ENCODE measurements around the gene KIF21B. TPM values are rescaled to one million over a fixed set of nuclear protein-coding genes. Genes with fewer than 3 reads are reported as not detected.

KIF21B gene
- total and polyA plus RNA-seq, 9 donors: 0.58 to 1.2 (median 0.95) TPM

DNA sequence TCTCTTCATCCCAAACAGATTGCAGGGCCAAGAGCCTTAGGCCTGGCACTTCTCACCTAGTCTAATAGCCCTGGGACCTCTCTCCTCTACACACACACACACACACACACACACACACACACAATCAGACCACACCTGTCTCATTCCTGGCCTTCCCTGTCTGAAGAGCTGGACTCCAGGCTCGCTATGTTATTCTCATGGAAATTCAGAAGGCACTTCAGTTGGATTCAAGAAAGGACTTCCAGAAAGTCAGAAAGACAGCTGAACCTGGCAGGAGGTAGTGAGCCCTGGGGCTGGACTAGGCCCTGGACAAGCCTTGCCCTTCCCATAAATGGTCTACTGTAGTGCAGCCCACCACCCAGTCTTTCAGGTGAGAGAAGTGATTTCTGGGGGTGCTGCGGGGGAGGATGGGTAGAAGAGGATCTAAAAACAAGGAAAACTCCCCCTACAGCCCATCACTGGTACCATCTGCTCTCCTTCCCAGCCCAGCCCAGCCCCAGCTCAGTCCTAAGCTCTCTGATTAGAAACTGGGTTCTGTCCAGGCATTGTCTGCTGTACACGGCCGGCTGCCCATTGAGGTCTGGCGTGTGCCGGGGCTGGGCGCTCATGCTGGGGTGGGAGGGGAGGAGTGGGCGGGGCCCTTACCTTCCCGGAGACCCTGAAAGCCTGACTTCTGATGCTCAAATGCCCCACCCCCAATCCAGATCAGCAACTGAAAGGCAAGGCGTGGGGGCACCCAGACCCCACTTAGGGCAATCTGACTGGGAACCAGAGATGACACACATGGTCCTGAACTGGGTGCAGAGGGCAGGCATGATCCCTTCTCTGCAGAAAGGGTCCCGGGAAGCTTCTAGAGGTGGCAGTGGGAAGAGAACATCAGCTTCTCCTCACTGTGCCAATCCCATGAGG is 2.5 kb downstream of the KIF21B start:
- Histone ChIP-seq H3K4me3 (ENCODE audit: low read length) (no peak overlapping the region), H3K9me3 (replicated peaks; ENCODE audit: control insufficient read depth, low read depth, low read length) (no peaks in the 10 kb centered on the region), H3K27ac (ENCODE audit: low read length) (no peak overlapping the region), H3K36me3 (ENCODE audit: control insufficient read depth, insufficient read depth, low read length) (no peaks in the 10 kb centered on the region), H3K27me3 (ENCODE audit: control insufficient read depth, insufficient read depth, low read length) (peaks cover 28% of the 10 kb centered on the region), H3K4me1 (ENCODE audit: control insufficient read depth, insufficient read depth, low read length) (peaks cover 58% of the 10 kb centered on the region)
- WGBS (ENCODE audit: insufficient coverage): 100% methylated on average over 1 of the region's 11 CpGs
- DNase-seq: no peak

DNA sequence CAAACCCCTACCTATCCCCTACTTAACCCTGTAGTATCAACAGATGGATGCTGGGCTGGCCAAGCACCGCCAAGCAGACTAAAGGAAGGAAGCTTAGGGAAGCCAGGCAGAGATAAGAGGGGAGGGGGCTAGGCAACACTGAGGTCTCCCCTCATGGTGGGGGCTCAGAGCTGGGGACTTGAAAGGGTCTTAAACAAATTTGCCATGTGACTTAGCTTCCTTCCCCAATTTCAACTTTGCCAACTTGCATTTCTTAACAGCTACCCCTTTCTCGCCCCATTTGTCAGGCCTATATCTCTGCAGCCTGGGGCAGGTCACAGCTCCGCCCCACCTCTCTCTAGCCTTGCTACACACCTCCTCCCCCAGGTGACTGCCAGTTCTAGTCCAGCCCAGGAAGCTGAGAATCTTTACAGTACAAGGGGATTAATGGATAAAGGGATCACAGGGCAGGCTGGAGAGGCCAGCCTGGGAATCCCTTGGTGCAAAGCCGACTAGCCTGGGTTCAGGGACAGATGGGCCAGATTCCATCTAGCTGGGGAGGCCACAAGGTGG is 3.4 kb downstream of the KIF21B start:
- H3K27me3 ChIP-seq (ENCODE audit: control insufficient read depth, insufficient read depth, low read length): peaks cover 30% of the 10 kb centered on the region
- H3K9me3 ChIP-seq (replicated peaks; ENCODE audit: control insufficient read depth, low read depth, low read length): no peaks in the 10 kb centered on the region
- H3K36me3 ChIP-seq (ENCODE audit: control insufficient read depth, insufficient read depth, low read length): no peaks in the 10 kb centered on the region
- H3K27ac ChIP-seq (ENCODE audit: low read length): peak overlapping the region; percentile 3
- DNase-seq: no peak
- peaks cover 59% of the 10 kb centered on the region for H3K4me1 ChIP-seq (ENCODE audit: control insufficient read depth, insufficient read depth, low read length)
- WGBS (ENCODE audit: insufficient coverage): 75% methylated on average over 2 of the region's 4 CpGs
- no peak overlapping the region for H3K4me3 ChIP-seq (ENCODE audit: low read length)

DNA sequence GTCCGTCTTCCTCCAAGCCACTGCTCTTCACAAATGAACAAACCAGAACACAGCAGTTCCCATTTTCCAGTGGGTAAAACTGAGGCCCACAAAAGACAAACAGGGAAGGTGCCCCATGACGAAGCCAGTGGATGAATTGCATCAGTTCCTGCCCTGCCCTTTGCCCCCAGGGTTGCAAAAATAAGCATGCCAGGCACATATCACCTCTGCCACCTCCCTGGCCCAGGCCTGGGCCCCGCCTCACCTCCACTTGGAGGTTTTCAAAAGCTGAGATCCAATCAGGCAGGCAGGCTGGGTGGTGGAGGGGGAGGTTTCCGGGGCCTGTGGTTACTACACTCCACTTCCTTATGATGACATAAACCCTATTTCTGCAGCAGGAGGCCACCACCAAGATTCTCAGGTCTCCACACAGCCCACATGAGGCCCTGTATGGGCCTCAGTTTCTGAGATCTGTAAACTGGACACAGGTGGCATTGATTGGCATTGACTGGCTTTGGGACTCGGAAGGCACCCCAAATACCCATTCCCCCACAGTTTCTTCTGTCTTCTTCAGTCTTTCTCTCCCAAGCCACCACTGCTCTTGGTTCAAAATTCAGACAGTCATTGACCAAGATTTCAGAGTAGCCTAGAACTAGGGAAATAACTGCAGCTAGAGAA is 4.1 kb downstream of the KIF21B start:
- H3K4me1 ChIP-seq (ENCODE audit: control insufficient read depth, insufficient read depth, low read length): peaks cover 60% of the 10 kb centered on the region
- no peak overlapping the region for H3K4me3 ChIP-seq (ENCODE audit: low read length)
- H3K36me3 ChIP-seq (ENCODE audit: control insufficient read depth, insufficient read depth, low read length): no peaks in the 10 kb centered on the region
- H3K27ac ChIP-seq (ENCODE audit: low read length): peak overlapping the region; percentile 3
- DNase-seq: peak; percentile 45
- peaks cover 32% of the 10 kb centered on the region for H3K27me3 ChIP-seq (ENCODE audit: control insufficient read depth, insufficient read depth, low read length)
- no peaks in the 10 kb centered on the region for H3K9me3 ChIP-seq (replicated peaks; ENCODE audit: control insufficient read depth, low read depth, low read length)
- 64% methylated on average over 2 of the region's 5 CpGs for WGBS (ENCODE audit: insufficient coverage)

DNA sequence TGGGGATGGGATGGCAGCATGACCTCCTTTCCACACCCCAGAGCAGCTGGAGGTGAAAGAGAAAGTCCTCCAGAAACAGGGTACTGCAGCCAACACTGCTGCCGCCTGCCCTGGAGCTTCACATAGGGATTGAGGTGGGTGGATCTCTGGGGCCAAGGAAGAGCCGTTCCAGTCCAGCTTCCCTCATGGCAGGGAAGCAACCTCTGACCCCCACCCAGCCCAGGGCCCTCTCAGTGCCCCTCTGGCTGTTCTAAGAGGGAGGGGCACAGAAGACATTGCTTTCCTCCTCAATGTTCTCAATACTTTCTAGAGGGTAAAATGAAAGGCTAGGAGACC is 5.7 kb downstream of the KIF21B start:
- Histone ChIP-seq H3K4me3 (ENCODE audit: low read length) (no peak overlapping the region), H3K27me3 (ENCODE audit: control insufficient read depth, insufficient read depth, low read length) (peaks cover 40% of the 10 kb centered on the region), H3K4me1 (ENCODE audit: control insufficient read depth, insufficient read depth, low read length) (peaks cover 59% of the 10 kb centered on the region), H3K27ac (ENCODE audit: low read length) (no peak overlapping the region), H3K9me3 (replicated peaks; ENCODE audit: control insufficient read depth, low read depth, low read length) (no peaks in the 10 kb centered on the region), H3K36me3 (ENCODE audit: control insufficient read depth, insufficient read depth, low read length) (no peaks in the 10 kb centered on the region)
- DNase-seq: no peak
- WGBS (ENCODE audit: insufficient coverage): 80% methylated on average over 1 of the region's 2 CpGs

DNA sequence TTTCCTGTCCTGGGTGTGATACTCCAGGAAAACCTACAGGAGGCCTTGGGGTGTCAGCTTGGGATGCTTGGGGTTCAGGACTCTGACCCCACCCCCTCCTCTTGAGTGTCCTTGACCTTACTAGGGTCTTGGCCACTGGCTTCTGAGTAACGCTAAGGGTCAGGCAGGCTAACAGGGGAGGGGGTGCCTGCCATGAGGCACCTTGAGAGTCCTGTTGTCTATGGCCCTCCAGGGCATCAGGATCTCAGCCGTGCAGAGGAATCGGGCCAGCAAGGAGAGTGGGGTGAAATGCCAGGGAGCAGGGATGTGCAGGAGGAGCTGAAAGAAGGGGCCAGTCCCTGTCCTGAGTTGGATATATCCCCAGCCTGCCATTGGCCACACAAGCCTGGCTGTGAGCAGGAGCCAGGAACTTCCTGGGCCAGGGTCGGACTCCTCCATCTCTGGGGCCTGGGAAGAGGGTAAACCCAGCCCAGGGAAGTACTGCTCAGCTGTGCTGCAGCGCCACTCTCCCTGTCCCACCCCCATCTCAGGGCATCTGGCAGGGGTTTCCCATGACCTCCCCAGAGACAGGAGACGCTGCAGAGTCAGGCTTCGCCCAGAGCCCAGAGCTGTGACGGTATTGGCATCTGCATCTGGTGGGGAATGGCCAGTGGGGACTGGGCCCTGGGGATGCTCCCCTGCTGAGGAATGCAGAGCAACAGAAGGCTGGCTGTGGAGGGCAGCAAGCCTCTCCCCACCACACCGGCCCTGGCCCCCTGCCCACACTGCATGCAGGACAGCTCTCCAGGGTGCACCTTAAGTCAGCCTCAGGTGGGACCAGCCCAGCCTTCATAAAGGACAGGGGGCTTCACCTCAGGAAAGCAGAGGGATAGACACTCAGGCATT is 6.3 kb downstream of the KIF21B start:
- H3K4me3 ChIP-seq (ENCODE audit: low read length): no peak overlapping the region
- no peak overlapping the region for H3K27ac ChIP-seq (ENCODE audit: low read length)
- peaks cover 57% of the 10 kb centered on the region for H3K4me1 ChIP-seq (ENCODE audit: control insufficient read depth, insufficient read depth, low read length)
- no peaks in the 10 kb centered on the region for H3K9me3 ChIP-seq (replicated peaks; ENCODE audit: control insufficient read depth, low read depth, low read length)
- no peak for DNase-seq
- H3K36me3 ChIP-seq (ENCODE audit: control insufficient read depth, insufficient read depth, low read length): no peaks in the 10 kb centered on the region
- WGBS (ENCODE audit: insufficient coverage): 37% methylated on average over 3 of the region's 9 CpGs
- peaks cover 37% of the 10 kb centered on the region for H3K27me3 ChIP-seq (ENCODE audit: control insufficient read depth, insufficient read depth, low read length)

DNA sequence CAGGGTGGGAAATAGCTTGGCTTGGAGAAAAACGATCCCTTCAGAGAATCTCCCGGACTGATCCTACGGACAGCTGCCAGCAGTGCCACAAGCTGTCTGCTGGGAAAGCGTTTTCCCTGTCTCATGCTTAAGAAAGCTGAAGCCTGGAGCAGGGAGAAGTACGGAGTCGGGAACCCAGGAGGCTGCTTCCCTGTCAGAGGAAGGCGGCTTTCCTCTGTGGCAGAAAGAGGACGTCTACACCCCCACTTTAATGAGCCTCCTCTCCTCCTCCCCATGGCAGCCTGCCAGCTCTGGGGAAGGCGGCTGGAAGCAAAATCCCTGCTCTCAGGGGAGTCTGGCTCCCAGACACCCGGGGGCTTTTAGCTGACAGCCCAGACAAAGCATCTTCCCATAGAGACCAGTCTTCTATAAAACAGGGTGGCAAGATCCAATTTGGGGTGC is 7.3 kb downstream of the KIF21B start:
- no peaks in the 10 kb centered on the region for H3K9me3 ChIP-seq (replicated peaks; ENCODE audit: control insufficient read depth, low read depth, low read length)
- H3K4me1 ChIP-seq (ENCODE audit: control insufficient read depth, insufficient read depth, low read length): peaks cover 57% of the 10 kb centered on the region
- no peaks in the 10 kb centered on the region for H3K36me3 ChIP-seq (ENCODE audit: control insufficient read depth, insufficient read depth, low read length)
- H3K27me3 ChIP-seq (ENCODE audit: control insufficient read depth, insufficient read depth, low read length): peaks cover 32% of the 10 kb centered on the region
- H3K4me3 ChIP-seq (ENCODE audit: low read length): no peak overlapping the region
- WGBS (ENCODE audit: insufficient coverage): 6% methylated on average over 8 of the region's 10 CpGs
- DNase-seq: peak; percentile 68
- peak overlapping the region; percentile 21 for H3K27ac ChIP-seq (ENCODE audit: low read length)

DNA sequence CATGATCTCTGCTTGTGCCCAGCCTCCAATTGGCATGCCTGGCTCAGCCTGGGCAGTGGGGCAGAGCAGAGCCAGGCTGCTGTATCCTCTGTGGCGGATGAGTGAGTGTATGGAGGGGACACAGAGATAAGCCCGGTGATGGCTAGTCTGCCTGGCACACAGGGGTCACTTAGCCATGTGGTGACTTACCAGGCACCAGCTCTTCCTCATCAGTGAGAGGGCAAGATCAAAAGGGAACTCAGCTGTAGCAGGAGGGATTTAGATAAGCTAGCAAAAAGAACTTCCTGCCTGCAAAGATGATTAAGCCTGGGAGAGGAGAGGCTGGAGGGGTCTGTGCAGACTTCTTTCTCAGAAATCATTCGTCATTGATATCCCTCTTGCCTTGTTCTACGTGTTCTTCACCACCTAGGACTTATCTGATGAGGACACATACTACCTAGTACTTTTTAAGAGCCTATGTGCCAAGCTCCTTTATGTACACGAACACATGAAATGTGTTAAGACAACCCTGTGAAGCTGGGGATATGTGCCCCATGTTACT is 7.9 kb downstream of the KIF21B start:
- no peak for DNase-seq
- no peaks in the 10 kb centered on the region for H3K9me3 ChIP-seq (replicated peaks; ENCODE audit: control insufficient read depth, low read depth, low read length)

DNA sequence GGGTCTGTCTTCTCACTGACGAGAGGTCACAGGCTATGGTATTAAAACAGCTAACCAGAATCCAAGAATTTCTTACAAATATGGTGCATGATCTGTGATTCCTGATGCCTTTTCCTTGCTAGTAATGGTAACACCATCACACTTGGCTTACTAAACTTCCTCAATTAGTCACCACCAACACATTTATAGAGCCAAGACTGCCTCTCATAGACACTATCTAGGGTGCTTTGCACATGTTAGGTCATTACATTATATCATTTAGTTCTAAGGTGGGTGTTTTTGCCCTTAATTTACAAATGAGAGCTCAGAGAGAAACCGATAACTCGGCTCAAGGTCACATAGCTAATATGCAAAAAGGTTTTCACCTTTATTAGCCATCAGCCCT is 8.7 kb downstream of the KIF21B start:
- H3K4me3 ChIP-seq (ENCODE audit: low read length): no peak overlapping the region
- peaks cover 25% of the 10 kb centered on the region for H3K27me3 ChIP-seq (ENCODE audit: control insufficient read depth, insufficient read depth, low read length)
- no peak overlapping the region for H3K27ac ChIP-seq (ENCODE audit: low read length)
- no peak for DNase-seq
- no peaks in the 10 kb centered on the region for H3K9me3 ChIP-seq (replicated peaks; ENCODE audit: control insufficient read depth, low read depth, low read length)
- H3K36me3 ChIP-seq (ENCODE audit: control insufficient read depth, insufficient read depth, low read length): no peaks in the 10 kb centered on the region
- peaks cover 50% of the 10 kb centered on the region for H3K4me1 ChIP-seq (ENCODE audit: control insufficient read depth, insufficient read depth, low read length)
- no CpG with 5 or more reads among the region's 3 CpGs for WGBS (ENCODE audit: insufficient coverage)

More for the DNA sequence above, 7.9 kb downstream of the KIF21B start:
- H3K27ac ChIP-seq (ENCODE audit: low read length): peak overlapping the region; percentile 35
- 62% methylated on average over 2 of the region's 5 CpGs for WGBS (ENCODE audit: insufficient coverage)
- H3K27me3 ChIP-seq (ENCODE audit: control insufficient read depth, insufficient read depth, low read length): peaks cover 29% of the 10 kb centered on the region
- no peak overlapping the region for H3K4me3 ChIP-seq (ENCODE audit: low read length)
- H3K36me3 ChIP-seq (ENCODE audit: control insufficient read depth, insufficient read depth, low read length): no peaks in the 10 kb centered on the region
- H3K4me1 ChIP-seq (ENCODE audit: control insufficient read depth, insufficient read depth, low read length): peaks cover 54% of the 10 kb centered on the region

DNA sequence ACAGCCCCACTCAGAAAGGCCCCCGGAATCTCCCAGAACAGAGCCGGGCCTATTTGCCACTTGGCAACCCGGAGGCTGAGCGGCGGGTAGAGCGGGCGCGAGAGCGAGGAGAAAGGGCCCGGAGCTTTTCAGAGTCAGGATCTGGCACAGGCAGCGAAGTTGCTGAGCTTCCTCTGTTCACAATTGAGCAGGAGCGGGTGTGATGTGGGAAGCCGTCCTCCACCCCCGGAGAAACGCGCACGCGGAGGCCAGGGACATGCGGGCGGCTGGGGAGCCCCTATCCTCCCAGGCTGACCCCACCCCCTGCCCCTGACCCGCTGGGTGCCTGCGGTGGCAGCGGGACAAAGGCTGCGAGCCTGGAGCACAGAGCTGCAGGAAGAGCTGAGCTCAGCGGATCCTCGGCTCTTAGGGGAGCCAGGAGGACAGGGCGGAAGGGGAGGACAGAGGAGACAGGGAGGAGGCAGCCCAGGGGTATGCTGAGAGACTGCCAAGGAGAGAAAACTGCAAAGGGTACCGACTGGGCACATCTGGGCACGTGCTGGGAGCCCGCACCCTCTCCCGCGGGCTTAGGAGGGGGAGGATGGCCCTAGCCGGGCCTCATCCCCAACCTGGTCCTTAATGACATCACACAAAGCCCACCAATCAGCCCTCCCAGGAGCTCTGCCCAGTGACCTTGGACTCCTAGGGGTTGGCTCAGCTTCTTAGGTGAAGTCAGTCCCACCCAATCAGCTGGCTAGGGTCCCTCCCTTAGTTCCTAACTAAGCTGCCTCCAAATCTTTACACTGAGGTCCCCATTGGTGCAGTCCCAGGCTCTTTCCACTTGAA is 9.3 kb downstream of the KIF21B start:
- Histone ChIP-seq H3K9me3 (replicated peaks; ENCODE audit: control insufficient read depth, low read depth, low read length) (no peaks in the 10 kb centered on the region), H3K4me3 (ENCODE audit: low read length) (no peak overlapping the region), H3K4me1 (ENCODE audit: control insufficient read depth, insufficient read depth, low read length) (peaks cover 50% of the 10 kb centered on the region), H3K27me3 (ENCODE audit: control insufficient read depth, insufficient read depth, low read length) (peaks cover 25% of the 10 kb centered on the region), H3K27ac (ENCODE audit: low read length) (no peak overlapping the region), H3K36me3 (ENCODE audit: control insufficient read depth, insufficient read depth, low read length) (no peaks in the 10 kb centered on the region)
- 47% methylated on average over 18 of the region's 33 CpGs for WGBS (ENCODE audit: insufficient coverage)
- DNase-seq: no peak

Data from muscle of leg (tissue), 11 donors.